GM12874 (cell line): Measurements from ENCODE around the gene GAPT.

ENCODE experiments used
- TF ChIP-seq, protein P1 (sequence below): IDR thresholded peaks from 2 replicates; pipeline ENCODE4 v1.5.1; 2011; ENCODE audit warnings: low read depth, mild to moderate bottlenecking, control low read depth, low read length, moderate library complexity; ENCODE audit not compliant: insufficient read depth

The GAPT gene

DNA sequence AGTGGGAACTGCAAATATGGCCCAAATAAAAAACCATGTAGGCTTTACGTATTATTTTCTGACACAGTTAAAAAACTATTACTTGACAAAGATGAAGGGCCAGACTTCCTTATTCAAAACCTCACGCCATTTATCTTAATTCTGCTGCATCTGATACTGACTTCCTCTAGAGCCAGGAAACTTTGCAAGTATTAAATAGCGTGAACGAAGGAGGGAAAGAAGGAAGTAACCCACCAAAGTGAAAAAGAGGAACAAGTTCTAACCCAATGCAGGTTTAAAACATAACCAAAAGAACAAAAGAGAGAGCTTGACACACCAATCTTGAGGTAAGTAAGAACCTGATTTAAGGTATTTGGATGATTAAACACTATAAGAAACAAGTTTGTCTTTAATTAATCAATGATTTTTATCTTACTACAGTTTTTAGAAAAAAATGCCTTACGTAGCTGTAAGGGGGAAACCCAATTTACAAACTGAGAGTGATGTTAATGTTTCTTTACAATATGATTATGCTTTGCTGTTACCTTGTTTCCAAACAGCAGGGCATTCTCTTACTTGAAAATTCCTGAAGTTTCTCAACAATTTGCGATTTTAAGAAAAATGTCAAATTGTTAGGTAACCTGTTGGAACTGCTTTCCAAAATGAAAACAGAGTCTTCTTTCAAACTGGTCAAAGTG lies at the start of gene GAPT:
GAPT (plus strand) TSS at position 220 of the 677 bp plus-strand sequence. CDS start 3,102 bp downstream, outside the sequence.
- TF ChIP-seq, protein P1, sequence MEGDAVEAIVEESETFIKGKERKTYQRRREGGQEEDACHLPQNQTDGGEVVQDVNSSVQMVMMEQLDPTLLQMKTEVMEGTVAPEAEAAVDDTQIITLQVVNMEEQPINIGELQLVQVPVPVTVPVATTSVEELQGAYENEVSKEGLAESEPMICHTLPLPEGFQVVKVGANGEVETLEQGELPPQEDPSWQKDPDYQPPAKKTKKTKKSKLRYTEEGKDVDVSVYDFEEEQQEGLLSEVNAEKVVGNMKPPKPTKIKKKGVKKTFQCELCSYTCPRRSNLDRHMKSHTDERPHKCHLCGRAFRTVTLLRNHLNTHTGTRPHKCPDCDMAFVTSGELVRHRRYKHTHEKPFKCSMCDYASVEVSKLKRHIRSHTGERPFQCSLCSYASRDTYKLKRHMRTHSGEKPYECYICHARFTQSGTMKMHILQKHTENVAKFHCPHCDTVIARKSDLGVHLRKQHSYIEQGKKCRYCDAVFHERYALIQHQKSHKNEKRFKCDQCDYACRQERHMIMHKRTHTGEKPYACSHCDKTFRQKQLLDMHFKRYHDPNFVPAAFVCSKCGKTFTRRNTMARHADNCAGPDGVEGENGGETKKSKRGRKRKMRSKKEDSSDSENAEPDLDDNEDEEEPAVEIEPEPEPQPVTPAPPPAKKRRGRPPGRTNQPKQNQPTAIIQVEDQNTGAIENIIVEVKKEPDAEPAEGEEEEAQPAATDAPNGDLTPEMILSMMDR = no peak

DNA sequence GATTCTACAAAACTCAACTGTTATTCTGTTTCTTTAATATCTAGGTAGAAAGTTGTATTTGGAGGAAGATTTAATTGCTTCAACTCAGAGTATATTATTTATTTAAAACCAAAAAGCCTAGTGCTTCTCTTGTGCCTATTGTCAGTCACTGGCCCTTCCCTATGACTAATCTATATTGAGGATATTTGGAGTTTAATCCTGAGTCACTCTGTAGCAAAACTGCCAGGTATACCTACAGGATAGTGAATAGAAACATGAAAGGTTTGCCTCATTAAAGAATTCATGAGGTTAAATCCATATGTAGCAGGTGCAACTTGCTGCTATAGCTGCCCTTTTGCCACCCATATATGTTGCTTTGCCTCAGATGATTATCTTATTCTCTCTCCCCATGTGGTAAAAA lies 46.4 kb upstream of the GAPT start:
- TF ChIP-seq, protein P1 = no peak

DNA sequence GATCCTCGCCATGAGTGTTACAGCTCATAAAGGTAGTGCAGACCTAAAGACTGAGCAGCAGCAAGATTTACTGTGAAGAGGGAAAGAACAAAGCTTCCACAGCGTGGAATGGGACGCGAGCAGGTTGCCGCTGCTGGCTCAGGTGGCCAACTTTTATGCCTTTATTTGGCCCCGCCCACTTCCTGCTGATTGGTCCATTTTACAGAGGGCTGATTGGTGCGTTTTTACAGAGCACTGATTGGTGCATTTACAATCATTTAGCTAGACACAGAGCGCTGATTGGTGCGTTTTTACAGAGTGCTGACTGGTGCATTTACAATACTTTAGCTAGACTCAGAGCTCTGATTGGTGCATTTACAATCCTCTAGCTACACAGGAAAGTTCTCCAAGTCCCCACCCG lies 45.2 kb upstream of the GAPT start:
- TF ChIP-seq, protein P1 = no peak

DNA sequence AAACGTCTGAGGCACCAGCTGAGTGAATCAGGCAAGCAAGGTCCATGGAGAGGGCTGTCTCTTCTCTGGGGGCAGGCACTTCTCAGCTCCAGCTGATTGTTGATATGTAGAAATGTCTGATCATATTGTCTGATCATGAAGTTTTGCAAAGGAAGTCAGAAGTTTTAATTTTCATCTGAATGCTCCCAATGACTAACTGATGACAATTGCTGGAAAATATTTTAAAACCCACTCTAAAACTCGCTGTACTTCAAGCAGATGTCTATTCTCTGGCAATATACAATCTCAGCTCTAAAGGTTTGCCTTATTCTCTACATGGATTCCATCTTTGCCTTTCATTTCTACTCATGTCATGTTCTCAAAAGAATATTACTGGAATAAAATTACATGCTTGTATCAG lies 44.0 kb upstream of the GAPT start:
- TF ChIP-seq, protein P1 = no peak

DNA sequence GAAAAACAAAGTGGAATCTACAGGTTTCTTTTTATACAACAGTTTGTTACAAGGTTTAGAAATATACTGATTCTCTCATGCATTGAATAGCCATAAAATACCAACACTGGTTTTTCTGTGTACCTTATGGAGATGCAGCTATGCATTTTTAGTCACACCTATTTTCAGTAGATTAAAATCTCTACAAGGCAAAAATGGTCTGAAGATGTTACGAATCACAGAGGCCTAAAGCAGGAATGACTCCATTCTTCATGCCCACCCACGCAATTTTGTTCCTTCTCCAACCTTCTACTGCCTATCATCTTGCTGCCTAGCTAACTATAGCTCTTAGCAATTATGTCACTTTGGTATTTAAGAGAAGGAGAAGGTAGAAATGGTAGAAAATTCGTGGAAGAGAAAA lies 41.2 kb upstream of the GAPT start:
- TF ChIP-seq, protein P1 = no peak

DNA sequence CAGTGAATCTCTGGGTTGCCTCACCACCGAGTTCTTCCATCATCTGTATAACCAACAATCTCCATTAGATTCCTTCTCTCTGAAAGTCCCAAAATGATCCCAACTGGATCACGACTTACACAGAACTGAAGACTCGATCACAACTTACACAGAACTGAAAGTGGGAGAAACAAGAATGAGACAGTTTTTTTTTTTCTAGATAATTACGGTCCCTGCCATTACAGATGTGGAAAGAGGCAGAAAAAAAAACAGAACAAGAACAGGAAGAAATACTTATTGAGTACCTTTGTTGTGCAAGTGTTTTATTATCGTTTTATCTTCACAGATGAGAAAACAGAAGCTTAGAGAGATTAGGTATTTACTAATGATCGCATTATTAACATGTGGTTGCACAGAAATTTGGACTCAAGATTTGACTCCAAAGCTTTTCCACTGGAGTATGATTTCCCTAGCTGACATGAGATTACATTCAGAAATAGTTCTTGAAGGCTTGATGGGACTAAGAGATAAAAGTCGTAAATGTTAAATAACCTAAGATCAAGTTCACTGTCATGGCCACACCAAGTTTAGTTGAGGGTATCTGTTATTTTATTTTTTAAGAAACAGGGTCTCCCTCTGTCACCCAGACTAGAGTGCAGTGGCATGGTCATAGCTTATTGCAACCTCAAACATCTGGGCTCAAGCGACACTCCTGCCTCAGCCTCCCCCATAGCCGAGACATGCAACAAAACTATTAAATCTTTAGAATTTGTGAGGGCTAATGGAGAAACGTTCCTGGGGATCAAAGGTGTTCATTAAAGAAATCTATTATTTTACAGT lies 40.2 kb upstream of the GAPT start:
- TF ChIP-seq, protein P1 = no peak

DNA sequence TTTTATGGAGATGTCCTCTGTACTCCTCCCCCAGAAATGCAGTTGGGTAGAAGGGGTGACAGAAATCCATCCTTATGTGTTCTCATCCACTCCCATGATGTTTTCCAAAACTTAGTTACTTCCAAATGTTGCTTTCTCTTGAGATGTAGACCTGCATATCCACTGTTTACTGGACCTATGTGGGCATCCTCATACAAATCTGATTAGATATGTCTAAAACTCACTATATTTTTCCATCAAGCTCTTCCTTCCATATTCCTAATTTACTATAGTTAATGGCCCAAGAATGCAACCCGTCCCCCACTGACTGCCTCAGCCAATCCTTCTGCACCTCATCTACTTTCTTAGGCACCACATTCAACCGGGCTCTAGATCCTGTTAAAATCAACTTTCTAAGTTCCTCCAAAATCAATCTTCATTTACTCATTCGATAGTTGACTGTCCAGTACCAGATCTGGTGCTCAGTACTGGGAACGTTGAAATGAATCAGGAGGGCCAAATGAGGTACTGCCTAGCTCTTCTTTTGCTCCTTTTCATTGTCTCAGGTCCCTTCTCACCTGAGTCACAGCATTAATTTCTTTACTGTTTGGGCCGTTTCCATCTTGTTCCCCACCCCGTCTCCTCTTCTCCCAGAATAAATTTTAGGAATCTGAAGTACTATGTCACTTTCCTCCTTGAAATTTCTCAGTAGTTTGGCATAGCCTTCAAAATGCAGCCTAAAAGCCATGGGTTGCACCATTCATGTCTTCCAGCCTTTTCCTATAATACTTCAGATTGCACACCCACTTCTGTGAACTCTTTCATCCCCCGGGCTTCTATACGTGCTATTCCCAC lies 39.3 kb upstream of the GAPT start:
- TF ChIP-seq, protein P1 = no peak
